GM18505 (cell line): ENCODE results near the gene PYCARD.
"Not testable (repeated sequence)": the region's sequence is repeated elsewhere in the genome, so short reads cannot be mapped to it uniquely, and the experiment has no call there.

Experiments used
- ATAC-seq: cut with Tn5 transposase; IDR thresholded peaks from one replicate; pipeline ENCODE4 v1.9.1; 2021; ENCODE audit not compliant: unreplicated experiment
- POLR2A ChIP-seq: IDR thresholded peaks from 4 replicates; pipeline ENCODE4 v1.6.1; 2011; ENCODE audit warnings: borderline replicate concordance; ENCODE audit not compliant: insufficient read depth, insufficient read length; ENCODE audit errors: extremely low read depth

PYCARD gene

GRCh38 chr16:31201582-31202413 is 762 bp downstream of the PYCARD start:
- peak; percentile 56 for ATAC-seq
- TF ChIP-seq POLR2A, result no peak

- TF ChIP-seq POLR2A, result no peak
Measured at GRCh38 chr16:31200821-31201568, 1.6 kb downstream of the PYCARD start.

GRCh38 chr16:31200111-31200510 is 2.4 kb downstream of the PYCARD start:
- ATAC-seq, result not testable (repeated sequence)

More at GRCh38 chr16:31200821-31201568, 1.6 kb downstream of the PYCARD start:
- ATAC-seq, result no peak

GRCh38 chr16:31199430-31200041 is 3.0 kb downstream of the PYCARD start:
- ATAC-seq, result no peak
- no peak for TF ChIP-seq POLR2A

- TF ChIP-seq POLR2A, result peak; percentile 17
- no peak for ATAC-seq
Measured at GRCh38 chr16:31198207-31198882, 4.2 kb downstream of the PYCARD start.

GRCh38 chr16:31196324-31197088 is 6.1 kb downstream of the PYCARD start:
- ATAC-seq, result no peak
- TF ChIP-seq POLR2A, result peak; percentile 15

- not testable (repeated sequence) for ATAC-seq
Measured at GRCh38 chr16:31195861-31196260, 6.7 kb downstream of the PYCARD start.

GRCh38 chr16:31194898-31195297 is 7.7 kb downstream of the PYCARD start:
- peak; percentile 1 for TF ChIP-seq POLR2A
- ATAC-seq, result no peak

GRCh38 chr16:31193874-31194273 is 8.7 kb downstream of the PYCARD start:
- TF ChIP-seq POLR2A, result no peak
- ATAC-seq, result no peak

GRCh38 chr16:31192856-31193642 is 9.5 kb downstream of the PYCARD start:
- no peak for TF ChIP-seq POLR2A
- ATAC-seq, result no peak

- TF ChIP-seq POLR2A, result peak; percentile 31
- no peak for ATAC-seq
Measured at GRCh38 chr16:31191697-31192428, 10.7 kb downstream of the PYCARD start.
